Nephron (organoid): Measurements from ENCODE around the gene EMSY.

Experiments used
- H3K27ac Mint-ChIP-seq, 3 experiments: 2 replicates each; pipeline ENCODE4 v1.8.0; 2020; ENCODE audit warnings: mixed read lengths in 3 of 3, mild to moderate bottlenecking in 2 of 3, moderate library complexity in 1 of 3
- H3K27me3 Mint-ChIP-seq: 2 replicates; pipeline ENCODE4 v1.8.0; 2021; ENCODE audit warnings: low read depth, mild to moderate bottlenecking, moderate library complexity, mixed read lengths
- H3K36me3 Mint-ChIP-seq: 2 replicates; pipeline ENCODE4 v1.8.0; 2020; ENCODE audit warnings: low read depth, mixed read lengths
- H3K4me1 Mint-ChIP-seq: 2 replicates; pipeline ENCODE4 v1.8.0; 2020; ENCODE audit warnings: mixed read lengths
- H3K4me3 Mint-ChIP-seq, 3 experiments: 2 replicates each; pipeline ENCODE4 v1.8.0; 2020; ENCODE audit warnings: mild to moderate bottlenecking in 3 of 3, mixed read lengths in 3 of 3, moderate library complexity in 2 of 3
- H3K9me3 Mint-ChIP-seq: 2 replicates; pipeline ENCODE4 v1.8.0; 2020; ENCODE audit warnings: mixed read lengths
- CTCF ChIP-seq, 3 experiments: fragments of 200-600 bp; sonication (generic); IDR thresholded peaks; one replicate each; pipeline ENCODE4 v1.5.0; 2021; ENCODE audit warnings: antibody characterized with exemption in 3 of 3; ENCODE audit not compliant: unreplicated experiment in 3 of 3

The EMSY gene

GRCh38 chr11:76445121-76446084 lies 585 bp downstream of the EMSY start:
- no peaks in the 10 kb centered on the region for H3K27me3 Mint-ChIP-seq
- H3K36me3 Mint-ChIP-seq: peaks cover 38% of the 10 kb centered on the region
- H3K4me1 Mint-ChIP-seq: peaks cover 32% of the 10 kb centered on the region
- peak overlapping the region; percentile 96 to 99 (median 99) for H3K27ac Mint-ChIP-seq
- H3K4me3 Mint-ChIP-seq: peak overlapping the region; percentile 92 to 96 (median 95)
- no peaks in the 10 kb centered on the region for H3K9me3 Mint-ChIP-seq
- peak in 1 of 3 experiments; percentile 10 for TF ChIP-seq CTCF (IDR thresholded peaks at IDR 0.05; ENCODE audit: unreplicated experiment in 3 of 3)

- no peak for TF ChIP-seq CTCF (IDR thresholded peaks at IDR 0.05; ENCODE audit: unreplicated experiment in 3 of 3)
- H3K36me3 Mint-ChIP-seq: peaks cover 45% of the 10 kb centered on the region
- H3K4me3 Mint-ChIP-seq: no peak overlapping the region
- H3K9me3 Mint-ChIP-seq: no peaks in the 10 kb centered on the region
- no peaks in the 10 kb centered on the region for H3K27me3 Mint-ChIP-seq
- no peak overlapping the region for H3K27ac Mint-ChIP-seq
- H3K4me1 Mint-ChIP-seq: peaks cover 34% of the 10 kb centered on the region
These were observed 3.7 kb downstream of the EMSY start for GRCh38 chr11:76448506-76448905.

- Mint-ChIP-seq H3K9me3 (no peaks in the 10 kb centered on the region), H3K27me3 (no peaks in the 10 kb centered on the region), H3K27ac (peak overlapping the region; percentile 50 to 82 (median 50)), H3K4me1 (peaks cover 23% of the 10 kb centered on the region), H3K4me3 (no peak overlapping the region), H3K36me3 (peaks cover 36% of the 10 kb centered on the region)
- TF ChIP-seq CTCF (IDR thresholded peaks at IDR 0.05; ENCODE audit: unreplicated experiment in 3 of 3): no peak
These were observed 8.4 kb downstream of the EMSY start for GRCh38 chr11:76453248-76453647.

- H3K36me3 Mint-ChIP-seq: peaks cover 32% of the 10 kb centered on the region
- H3K27me3 Mint-ChIP-seq: no peaks in the 10 kb centered on the region
- TF ChIP-seq CTCF (IDR thresholded peaks at IDR 0.05; ENCODE audit: unreplicated experiment in 3 of 3): no peak
- peak overlapping the region; percentile 93 to 96 (median 94) for H3K27ac Mint-ChIP-seq
- peaks cover 23% of the 10 kb centered on the region for H3K4me1 Mint-ChIP-seq
- H3K9me3 Mint-ChIP-seq: no peaks in the 10 kb centered on the region
- peak overlapping the region in 1 of 3 experiments; percentile 14 for H3K4me3 Mint-ChIP-seq
These were observed 10.5 kb downstream of the EMSY start for GRCh38 chr11:76455331-76455730.

- H3K4me1 Mint-ChIP-seq: peaks cover 23% of the 10 kb centered on the region
- H3K27ac Mint-ChIP-seq: peak overlapping the region; percentile 93 to 96 (median 94)
These were observed 11.1 kb downstream of the EMSY start for GRCh38 chr11:76455931-76456330.

More at GRCh38 chr11:76455931-76456330, 11.1 kb downstream of the EMSY start:
- no peaks in the 10 kb centered on the region for H3K27me3 Mint-ChIP-seq
- H3K36me3 Mint-ChIP-seq: peaks cover 35% of the 10 kb centered on the region
- H3K9me3 Mint-ChIP-seq: no peaks in the 10 kb centered on the region
- H3K4me3 Mint-ChIP-seq: peak overlapping the region in 1 of 3 experiments; percentile 3
- TF ChIP-seq CTCF (IDR thresholded peaks at IDR 0.05; ENCODE audit: unreplicated experiment in 3 of 3): no peak
